Pancreas (tissue), 10 donors: ENCODE data around the gene RALGAPB. TPM values are rescaled to one million over a fixed set of nuclear protein-coding genes. Genes with fewer than 3 reads are reported as not detected.

Source experiments
- ATAC-seq, 4 donors: fragments of 200-7000 bp; cut with Tn5 transposase; one replicate each; pipeline versions ENCODE4 v1.8.0 to v1.9.1; 2020; ENCODE audit warnings: mild to moderate bottlenecking in 4 of 4, moderate library complexity in 4 of 4
- DNase-seq, 6 donors: peaks; one replicate each; pipeline ENCODE4 v3.0.0-alpha.2; 2020
- FAIRE-seq: peaks from 2 replicates; lab custom pipeline; 2012; peaks lifted over from hg19 to GRCh38; lab: Jason Lieb, UNC
- H3K27ac ChIP-seq, 4 donors: fragments of 200-600 bp; sonication (generic); 1 replicate in 3 of 4; 2 replicates in 1 of 4; pipeline versions ENCODE4 v1.5.0 to v1.8.0; 2020
- H3K27me3 ChIP-seq, 4 donors: fragments of 200-600 bp; one replicate each; pipeline ENCODE4 v1.8.0; 2021
- H3K36me3 ChIP-seq, 3 donors: fragments of 200-600 bp; sonication (generic) in 1 of 3; one replicate each; pipeline versions ENCODE4 v1.5.0 to v1.8.0; 2020 to 2021
- H3K4me1 ChIP-seq, 3 donors: fragments of 200-600 bp; one replicate each; pipeline ENCODE4 v1.8.0; 2021
- H3K4me3 ChIP-seq, 4 donors: fragments of 200-600 bp; sonication (generic) in 2 of 4; one replicate each; pipeline versions ENCODE4 v1.5.0 to v1.8.0; 2020 to 2021
- H3K9me3 ChIP-seq, 4 donors: fragments of 200-600 bp; one replicate each; pipeline ENCODE4 v1.8.0; 2021
- CTCF ChIP-seq, 4 donors: fragments of 200-600 bp; sonication (generic) in 3 of 4; IDR thresholded peaks; one replicate each; pipeline versions ENCODE4 v1.5.0 to v1.8.0; 2021; ENCODE audit warnings: antibody characterized with exemption in 4 of 4
- WGBS, 2 donors: extraction: QIAGEN DNeasy Blood & Tissue Kit; methylation state at CpG; one replicate each; pipeline ENCODE4 v1.1.7; 2013; 5-methylcytosine and 5-hydroxymethylcytosine counted together
- intact Hi-C, 3 donors: fragments of 100-400 bp; cut with DNase I; formaldehyde crosslinking; loops; one replicate each; pipeline versions ENCODE4 v1.11.1 to v1.14.2; 2022
- polyA plus RNA-seq, 2 donors: library from polyadenylated mRNA; stranded (reverse); fragments of 200-250 nt; gene quantifications; one replicate each; pipeline ENCODE4 v1.2.3, GENCODE V29; 2013
- total RNA-seq, 6 donors: library from RNA; stranded (reverse); fragmentation: NEBNext Ultra II Directional in 4 of 6; extraction: Animal tissue kit (Norgen Biotek cat#: 25700) in 4 of 6; gene quantifications; one replicate each; pipeline versions ENCODE4 v1.2.1 to v1.2.4, GENCODE V29; 2021 to 2023
- donor health status: healthy with polysubstance abuse.
- donor health status: DM: no; HTN: no; CAD: no; lungs with moderate emphysema.
- donor health status: DM: no; HTN: no; CAD: no.
- donor health status: control.
- donor health status: control.
- donor health status: Bipolar disorder and iron deficiency.
- donor health status: DM: yes; HTN: yes; CAD: no.
- donor health status: DM: no; HTN: no; CAD: no.
- donor health status: DM: no; HTN: no; CAD: no.
- donor health status: DM: yes; HTN: yes; CAD: no.

Gene RALGAPB
- total and polyA plus RNA-seq, 8 donors: 6.5 to 19.0 (median 11.3) TPM

- WGBS, 2 donors: 92 to 95% methylated on average over 3 of the region's 3 CpGs
These were observed 74.8 kb downstream of the RALGAPB start for GRCh38 chr20:38547288-38548085.

DNA sequence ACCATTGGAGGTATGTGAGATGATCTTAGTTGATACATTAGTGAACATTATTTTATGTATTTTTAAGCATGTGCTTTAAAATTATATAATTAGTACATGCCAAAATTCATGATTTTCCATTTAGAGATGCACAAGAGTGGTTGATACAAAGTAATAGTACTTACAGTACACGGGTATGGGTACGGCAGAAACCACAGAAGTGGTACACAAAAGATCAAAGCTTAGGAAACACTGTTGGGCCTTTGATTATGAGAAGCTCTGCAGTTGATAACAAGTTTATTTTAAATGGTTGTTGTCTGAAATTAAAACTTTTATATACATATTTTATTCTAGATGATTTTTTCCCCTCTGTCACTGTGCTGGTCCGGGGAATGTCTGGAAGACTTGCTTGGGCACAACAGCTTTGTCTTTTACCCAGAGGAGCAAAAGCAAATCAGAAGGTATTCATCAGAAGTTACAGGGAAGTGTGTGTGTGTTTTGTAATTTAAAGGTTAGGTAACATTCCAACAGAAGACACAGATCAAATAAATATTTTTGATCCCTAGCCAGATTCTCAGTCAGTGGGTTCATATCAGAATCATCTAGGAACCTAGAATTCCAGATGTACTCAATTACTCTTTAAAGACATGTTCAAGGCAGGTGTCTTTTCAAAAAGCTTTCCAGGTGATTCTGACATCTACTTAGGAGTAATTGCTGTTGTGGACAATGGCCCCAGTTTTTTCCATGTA, 75.9 kb downstream of the RALGAPB start:
- ATAC-seq (no peak), FAIRE-seq (no peak), DNase-seq (no peak)
- no peak overlapping the region for H3K27ac ChIP-seq
- WGBS, 2 donors: 94 to 95% methylated on average over 3 of the region's 3 CpGs
- H3K4me3 ChIP-seq: no peak overlapping the region
- no peaks in the 10 kb centered on the region for H3K4me1 ChIP-seq
- no peaks in the 10 kb centered on the region for H3K9me3 ChIP-seq
- peaks cover 0 to 40% (median 8%) of the 10 kb centered on the region in 3 donors for H3K36me3 ChIP-seq
- no peak for TF ChIP-seq CTCF (IDR thresholded peaks at IDR 0.05)
- no peaks in the 10 kb centered on the region for H3K27me3 ChIP-seq
- intact Hi-C loops: no loop called here

More at GRCh38 chr20:38547288-38548085, 74.8 kb downstream of the RALGAPB start:
- ATAC-seq: no peak
- no peaks in the 10 kb centered on the region for H3K27me3 ChIP-seq
- no peak for FAIRE-seq
- no peak overlapping the region for H3K27ac ChIP-seq
- intact Hi-C loops: no loop called here
- no peak for DNase-seq
- no peak overlapping the region for H3K4me3 ChIP-seq
- H3K36me3 ChIP-seq: peaks cover 0 to 39% (median 6%) of the 10 kb centered on the region in 3 donors
- no peaks in the 10 kb centered on the region for H3K4me1 ChIP-seq
- H3K9me3 ChIP-seq: no peaks in the 10 kb centered on the region
- no peak for TF ChIP-seq CTCF (IDR thresholded peaks at IDR 0.05)

- intact Hi-C loops: no loop called here
- DNase-seq (no peak), ATAC-seq (no peak), FAIRE-seq (no peak)
- Histone ChIP-seq H3K36me3 (peaks cover 0 to 51% (median 21%) of the 10 kb centered on the region in 3 donors), H3K4me3 (no peak overlapping the region), H3K9me3 (no peaks in the 10 kb centered on the region), H3K27ac (no peak overlapping the region), H3K4me1 (no peaks in the 10 kb centered on the region), H3K27me3 (no peaks in the 10 kb centered on the region)
- 94 to 98% methylated on average over 1 of the region's 1 CpG for WGBS, 2 donors
- no peak for TF ChIP-seq CTCF (IDR thresholded peaks at IDR 0.05)
These were observed 77.6 kb downstream of the RALGAPB start for GRCh38 chr20:38550274-38550673.

DNA sequence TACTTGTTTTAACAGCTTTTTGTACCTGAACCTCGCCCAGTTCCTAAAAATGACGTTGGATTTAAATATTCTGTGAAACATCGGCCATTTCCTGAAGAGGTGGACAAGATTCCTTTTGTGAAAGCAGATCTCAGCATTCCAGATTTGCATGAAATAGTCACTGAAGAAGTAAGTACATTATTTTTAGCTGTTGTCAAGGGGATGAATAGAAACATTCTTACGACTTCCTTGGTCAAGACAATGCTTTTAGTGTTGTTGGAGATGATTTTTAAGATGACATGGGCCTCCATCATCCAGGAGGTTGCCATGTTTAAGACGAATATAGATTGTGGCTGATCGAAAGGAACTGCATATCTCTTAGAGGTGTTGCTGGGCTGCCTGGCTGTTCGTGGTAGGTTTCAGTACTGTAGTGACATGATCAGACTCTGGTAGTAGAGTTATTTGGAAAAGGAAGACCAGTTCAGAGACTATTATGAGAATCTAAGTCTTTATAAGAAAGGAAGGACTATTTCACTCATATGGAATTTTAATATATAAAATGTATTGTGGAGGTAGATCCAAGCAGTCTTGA, 78.5 kb downstream of the RALGAPB start:
- intact Hi-C loops: no loop called here
- no peak for DNase-seq
- Histone ChIP-seq H3K36me3 (peaks cover 0 to 44% (median 18%) of the 10 kb centered on the region in 3 donors), H3K27me3 (no peaks in the 10 kb centered on the region), H3K27ac (no peak overlapping the region), H3K4me1 (no peaks in the 10 kb centered on the region), H3K4me3 (no peak overlapping the region), H3K9me3 (no peaks in the 10 kb centered on the region)
- ATAC-seq: no peak
- no peak for TF ChIP-seq CTCF (IDR thresholded peaks at IDR 0.05)
- no peak for FAIRE-seq
- 90 to 94% methylated on average over 7 of the region's 7 CpGs for WGBS, 2 donors
